Measurements from ENCODE around the gene PLEKHA1.

The PLEKHA1 gene

GRCh38 chr10:122462533-122463465, 88.3 kb downstream of the PLEKHA1 start:
- DNase-seq: peak; percentile 57 to 70 (median 59)

GRCh38 chr10:122463466-122464249, 89.2 kb downstream of the PLEKHA1 start:
- DNase-seq: no peak

- no peak for DNase-seq
Measured at GRCh38 chr10:122464250-122464510, 89.7 kb downstream of the PLEKHA1 start.

GRCh38 chr10:122464586-122464985, 90.1 kb downstream of the PLEKHA1 start:
- DNase-seq: no peak

- DNase-seq: no peak
Measured at GRCh38 chr10:122465401-122466040, 91.0 kb downstream of the PLEKHA1 start.

GRCh38 chr10:122466951-122467381, 92.5 kb downstream of the PLEKHA1 start:
- peak; percentile 62 to 74 (median 68) for DNase-seq

- DNase-seq: peak; percentile 26 to 53 (median 51)
Measured at GRCh38 chr10:122467701-122468100, 93.2 kb downstream of the PLEKHA1 start.

GRCh38 chr10:122468307-122468925, 93.9 kb downstream of the PLEKHA1 start:
- DNase-seq: peak; percentile 42 to 69 (median 46)

- peak; percentile 88 to 99 (median 97) for DNase-seq
Measured at GRCh38 chr10:122468926-122469781, 94.6 kb downstream of the PLEKHA1 start.

GRCh38 chr10:122469848-122470247, 95.3 kb downstream of the PLEKHA1 start:
- no peak for DNase-seq

GRCh38 chr10:122471531-122472177, 97.1 kb downstream of the PLEKHA1 start:
- peak in 2 of 3 donors; percentile 33 to 41 for DNase-seq

GRCh38 chr10:122473116-122473515, 98.6 kb downstream of the PLEKHA1 start:
- no peak for DNase-seq

GRCh38 chr10:122474131-122474818, 99.8 kb downstream of the PLEKHA1 start:
- peak in 2 of 3 donors; percentile 31 to 32 for DNase-seq

- DNase-seq: no peak
Measured at GRCh38 chr10:122475100-122475499, 100.6 kb downstream of the PLEKHA1 start.

- DNase-seq: no peak
Measured at GRCh38 chr10:122475591-122476332, 101.3 kb downstream of the PLEKHA1 start.

- DNase-seq: no peak
Measured at GRCh38 chr10:122476333-122476695, 101.8 kb downstream of the PLEKHA1 start.

- no peak for DNase-seq
Measured at GRCh38 chr10:122477436-122477835, 102.9 kb downstream of the PLEKHA1 start.

- no peak for DNase-seq
Measured at GRCh38 chr10:122478971-122479370, 104.5 kb downstream of the PLEKHA1 start.

- DNase-seq: no peak
Measured at GRCh38 chr10:122480146-122480833, 105.8 kb downstream of the PLEKHA1 start.
